OCI-LY3 (cell line): ENCODE results near the gene ULBP1.

ENCODE experiments used
- EZH2phosphoT487 ChIP-seq: fragments of 200-600 bp; shearing (Covaris generic); IDR thresholded peaks from 2 replicates; pipeline ENCODE4 v1.6.1; 2018; ENCODE audit warnings: antibody characterized with exemption, mixed run types, low read depth
- TF ChIP-seq, protein P1 (sequence below): fragments of 200-600, 300-600 bp; sonication (generic); IDR thresholded peaks from 2 replicates; pipeline ENCODE4 v1.5.1; 2014; ENCODE audit warnings: antibody characterized with exemption, low read length, low read depth

DNA sequence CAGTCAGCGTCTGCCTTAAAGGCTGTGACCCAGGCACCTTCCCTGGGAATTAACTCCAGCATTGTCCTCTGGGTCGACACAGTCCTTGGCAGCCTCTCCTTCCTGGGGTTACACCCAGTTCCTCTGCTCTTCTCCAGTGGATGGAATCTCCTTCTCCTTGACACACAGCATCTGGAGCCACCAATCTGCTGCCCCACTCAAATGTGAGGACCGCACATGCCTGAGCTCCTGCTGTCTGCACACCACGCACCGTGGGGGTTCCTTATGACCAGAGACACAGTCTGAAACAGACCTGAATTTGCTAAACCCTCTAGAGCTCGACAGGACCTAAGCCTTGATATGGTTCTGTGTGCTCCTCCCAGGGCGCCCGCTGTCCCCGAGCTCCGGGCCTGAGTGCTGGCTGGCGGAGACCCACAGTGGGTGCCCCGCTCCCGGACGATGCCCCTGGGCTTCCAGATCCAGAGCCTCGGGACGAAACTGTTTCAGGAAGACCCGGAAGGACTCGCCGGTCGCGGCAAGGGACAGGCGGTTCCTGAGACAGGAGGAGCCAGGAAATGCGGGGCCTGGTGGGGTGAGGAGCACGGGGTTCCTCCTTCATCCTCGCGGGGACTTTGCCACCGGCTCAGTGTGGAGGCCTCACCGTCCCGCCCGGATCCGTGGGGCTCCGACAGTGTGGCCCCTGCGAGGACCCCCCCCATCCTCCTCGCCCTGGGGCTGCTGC, 38.3 kb upstream of the ULBP1 start:
- TF ChIP-seq, protein P1, sequence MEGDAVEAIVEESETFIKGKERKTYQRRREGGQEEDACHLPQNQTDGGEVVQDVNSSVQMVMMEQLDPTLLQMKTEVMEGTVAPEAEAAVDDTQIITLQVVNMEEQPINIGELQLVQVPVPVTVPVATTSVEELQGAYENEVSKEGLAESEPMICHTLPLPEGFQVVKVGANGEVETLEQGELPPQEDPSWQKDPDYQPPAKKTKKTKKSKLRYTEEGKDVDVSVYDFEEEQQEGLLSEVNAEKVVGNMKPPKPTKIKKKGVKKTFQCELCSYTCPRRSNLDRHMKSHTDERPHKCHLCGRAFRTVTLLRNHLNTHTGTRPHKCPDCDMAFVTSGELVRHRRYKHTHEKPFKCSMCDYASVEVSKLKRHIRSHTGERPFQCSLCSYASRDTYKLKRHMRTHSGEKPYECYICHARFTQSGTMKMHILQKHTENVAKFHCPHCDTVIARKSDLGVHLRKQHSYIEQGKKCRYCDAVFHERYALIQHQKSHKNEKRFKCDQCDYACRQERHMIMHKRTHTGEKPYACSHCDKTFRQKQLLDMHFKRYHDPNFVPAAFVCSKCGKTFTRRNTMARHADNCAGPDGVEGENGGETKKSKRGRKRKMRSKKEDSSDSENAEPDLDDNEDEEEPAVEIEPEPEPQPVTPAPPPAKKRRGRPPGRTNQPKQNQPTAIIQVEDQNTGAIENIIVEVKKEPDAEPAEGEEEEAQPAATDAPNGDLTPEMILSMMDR = no peak
- no peak for TF ChIP-seq EZH2phosphoT487
